Measurements from ENCODE around the gene GATM.

DNA sequence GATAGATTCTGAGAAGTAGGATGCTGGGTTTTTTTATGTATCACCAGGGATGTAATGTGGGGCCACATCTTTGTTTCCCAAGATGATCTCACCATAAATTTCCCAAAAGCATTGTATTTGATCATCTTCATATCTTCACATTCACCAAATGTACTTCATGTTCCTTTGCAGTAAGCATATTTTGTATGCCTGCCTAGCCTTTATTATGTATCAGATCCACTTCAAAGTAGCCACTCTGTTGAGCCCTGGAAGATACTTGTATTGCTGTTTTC lies 14.2 kb upstream of the GATM start:
- TF ChIP-seq EZH2phosphoT487 (IDR thresholded peaks at IDR 0.05; ENCODE audit: low read depth, severe bottlenecking, unreplicated experiment) (no peak), EZH2 (IDR thresholded peaks at IDR 0.05; ENCODE audit: borderline replicate concordance) (no peak)
- TF ChIP-seq, protein P1, sequence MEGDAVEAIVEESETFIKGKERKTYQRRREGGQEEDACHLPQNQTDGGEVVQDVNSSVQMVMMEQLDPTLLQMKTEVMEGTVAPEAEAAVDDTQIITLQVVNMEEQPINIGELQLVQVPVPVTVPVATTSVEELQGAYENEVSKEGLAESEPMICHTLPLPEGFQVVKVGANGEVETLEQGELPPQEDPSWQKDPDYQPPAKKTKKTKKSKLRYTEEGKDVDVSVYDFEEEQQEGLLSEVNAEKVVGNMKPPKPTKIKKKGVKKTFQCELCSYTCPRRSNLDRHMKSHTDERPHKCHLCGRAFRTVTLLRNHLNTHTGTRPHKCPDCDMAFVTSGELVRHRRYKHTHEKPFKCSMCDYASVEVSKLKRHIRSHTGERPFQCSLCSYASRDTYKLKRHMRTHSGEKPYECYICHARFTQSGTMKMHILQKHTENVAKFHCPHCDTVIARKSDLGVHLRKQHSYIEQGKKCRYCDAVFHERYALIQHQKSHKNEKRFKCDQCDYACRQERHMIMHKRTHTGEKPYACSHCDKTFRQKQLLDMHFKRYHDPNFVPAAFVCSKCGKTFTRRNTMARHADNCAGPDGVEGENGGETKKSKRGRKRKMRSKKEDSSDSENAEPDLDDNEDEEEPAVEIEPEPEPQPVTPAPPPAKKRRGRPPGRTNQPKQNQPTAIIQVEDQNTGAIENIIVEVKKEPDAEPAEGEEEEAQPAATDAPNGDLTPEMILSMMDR (IDR thresholded peaks at IDR 0.05; ENCODE audit: poor library complexity): no peak
